OCI-LY1 (cell line): ENCODE measurements around the gene CTNNA2.

Experiments
- H2AFZ ChIP-seq: fragments of 200-600 bp; sonication (generic), shearing (Covaris generic); 2 replicates; pipeline ENCODE4 v1.6.0; 2014; ENCODE audit warnings: antibody characterized with exemption, mild to moderate bottlenecking, low read length
- H3F3A ChIP-seq: fragments of 200-600 bp; sonication (generic), shearing (Covaris generic); 2 replicates; pipeline ENCODE4 v1.6.0; 2014; ENCODE audit warnings: mild to moderate bottlenecking, antibody characterized with exemption, low read length, moderate library complexity; ENCODE audit not compliant: insufficient read depth
- H3K27ac ChIP-seq: fragments of 200-600 bp; sonication (generic); 2 replicates; pipeline ENCODE4 v1.5.1; 2014; ENCODE audit warnings: low read length, mixed run types, mild to moderate bottlenecking, low read depth; ENCODE audit not compliant: poor library complexity, severe bottlenecking
- H3K27me3 ChIP-seq: fragments of 200-600 bp; sonication (generic); 2 replicates; pipeline ENCODE4 v1.6.0; 2014; ENCODE audit warnings: antibody characterized with exemption, mild to moderate bottlenecking, low read length, moderate library complexity; ENCODE audit not compliant: insufficient read depth
- H3K36me3 ChIP-seq: fragments of 200-600 bp; sonication (generic); 2 replicates; pipeline ENCODE4 v1.6.1; 2014; ENCODE audit warnings: mild to moderate bottlenecking, antibody characterized with exemption, low read length, moderate library complexity, mixed read lengths; ENCODE audit not compliant: insufficient read depth
- H3K4me1 ChIP-seq: fragments of 200-600 bp; sonication (generic); 2 replicates; pipeline ENCODE4 v1.5.1; 2014; ENCODE audit warnings: mild to moderate bottlenecking, low read length, moderate library complexity; ENCODE audit not compliant: insufficient read depth, severe bottlenecking
- H3K4me2 ChIP-seq: fragments of 200-600 bp; sonication (generic), shearing (Covaris generic); 2 replicates; pipeline ENCODE4 v1.6.1; 2014; ENCODE audit warnings: low read length
- H3K4me3 ChIP-seq: fragments of 200-600 bp; sonication (generic); 2 replicates; pipeline ENCODE4 v1.5.1; 2014; ENCODE audit warnings: low read length, low read depth, mild to moderate bottlenecking, mixed read lengths; ENCODE audit not compliant: poor library complexity, severe bottlenecking
- H3K79me2 ChIP-seq: fragments of 200-600 bp; shearing (Covaris generic); 2 replicates; pipeline ENCODE4 v1.6.1; 2016; ENCODE audit warnings: mixed run types, low read length, mixed read lengths; ENCODE audit not compliant: insufficient read depth
- H3K9ac ChIP-seq: fragments of 200-600 bp; sonication (generic), shearing (Covaris generic); 2 replicates; pipeline ENCODE4 v1.6.1; 2014; ENCODE audit warnings: mild to moderate bottlenecking, low read length, mixed read lengths
- H3K9me2 ChIP-seq: fragments of 200-600 bp; sonication (generic), shearing (Covaris generic); 2 replicates; pipeline ENCODE4 v1.6.1; 2014; ENCODE audit warnings: low read depth, mild to moderate bottlenecking, low read length, mixed read lengths
- H3K9me3 ChIP-seq: fragments of 200-600 bp; shearing (Covaris generic); 2 replicates; pipeline ENCODE4 v1.6.1; 2014; ENCODE audit warnings: low read length, mixed read lengths
- H4K20me1 ChIP-seq: fragments of 200-600 bp; sonication (generic), shearing (Covaris generic); 2 replicates; pipeline ENCODE4 v1.6.0; 2016; ENCODE audit warnings: mild to moderate bottlenecking, low read length; ENCODE audit not compliant: insufficient read depth
- EZH2 ChIP-seq: fragments of 200-600 bp; sonication (generic), shearing (Covaris generic); IDR thresholded peaks from 2 replicates; pipeline ENCODE4 v1.8.0; 2017; ENCODE audit warnings: borderline replicate concordance, mixed run types, mild to moderate bottlenecking, antibody characterized with exemption, low read length, moderate library complexity, mixed read lengths
- TF ChIP-seq, protein P1 (sequence below): fragments of 200-600 bp; sonication (generic), shearing (Covaris generic); IDR thresholded peaks from 2 replicates; pipeline ENCODE4 v1.5.1; 2017; ENCODE audit warnings: mild to moderate bottlenecking, antibody characterized with exemption, low read length, moderate library complexity, mixed read lengths

The CTNNA2 gene

DNA sequence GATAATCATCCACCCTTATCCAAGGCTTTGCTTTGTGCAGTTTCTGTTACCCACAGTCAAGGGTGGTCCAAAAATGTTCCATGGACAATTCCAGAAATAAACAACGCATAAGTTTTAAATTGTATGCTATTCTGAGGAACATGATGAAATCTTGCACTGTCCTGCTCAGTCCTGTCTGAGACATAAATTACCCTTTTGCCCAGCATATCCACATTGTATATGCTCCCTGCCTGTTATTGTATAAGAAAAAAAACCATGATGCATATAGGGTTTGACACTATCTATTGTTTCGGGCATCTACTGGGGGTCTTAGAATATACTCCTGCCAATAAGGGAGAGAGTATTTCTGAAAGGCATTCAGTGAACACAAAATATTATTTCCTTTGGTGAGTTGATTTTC lies 767.7 kb downstream of the CTNNA2 start:
- Histone ChIP-seq H4K20me1 (no peaks in the 10 kb centered on the region), H3F3A (no peaks in the 10 kb centered on the region), H3K36me3 (no peaks in the 10 kb centered on the region), H3K9me3 (no peaks in the 10 kb centered on the region), H3K79me2 (no peaks in the 10 kb centered on the region), H2AFZ (no peak overlapping the region), H3K9me2 (no peaks in the 10 kb centered on the region), H3K4me1 (no peaks in the 10 kb centered on the region), H3K27ac (no peak overlapping the region), H3K9ac (no peak overlapping the region), H3K4me3 (no peak overlapping the region), H3K4me2 (no peak overlapping the region), H3K27me3 (no peaks in the 10 kb centered on the region)
- no peak for TF ChIP-seq EZH2
- TF ChIP-seq, protein P1, sequence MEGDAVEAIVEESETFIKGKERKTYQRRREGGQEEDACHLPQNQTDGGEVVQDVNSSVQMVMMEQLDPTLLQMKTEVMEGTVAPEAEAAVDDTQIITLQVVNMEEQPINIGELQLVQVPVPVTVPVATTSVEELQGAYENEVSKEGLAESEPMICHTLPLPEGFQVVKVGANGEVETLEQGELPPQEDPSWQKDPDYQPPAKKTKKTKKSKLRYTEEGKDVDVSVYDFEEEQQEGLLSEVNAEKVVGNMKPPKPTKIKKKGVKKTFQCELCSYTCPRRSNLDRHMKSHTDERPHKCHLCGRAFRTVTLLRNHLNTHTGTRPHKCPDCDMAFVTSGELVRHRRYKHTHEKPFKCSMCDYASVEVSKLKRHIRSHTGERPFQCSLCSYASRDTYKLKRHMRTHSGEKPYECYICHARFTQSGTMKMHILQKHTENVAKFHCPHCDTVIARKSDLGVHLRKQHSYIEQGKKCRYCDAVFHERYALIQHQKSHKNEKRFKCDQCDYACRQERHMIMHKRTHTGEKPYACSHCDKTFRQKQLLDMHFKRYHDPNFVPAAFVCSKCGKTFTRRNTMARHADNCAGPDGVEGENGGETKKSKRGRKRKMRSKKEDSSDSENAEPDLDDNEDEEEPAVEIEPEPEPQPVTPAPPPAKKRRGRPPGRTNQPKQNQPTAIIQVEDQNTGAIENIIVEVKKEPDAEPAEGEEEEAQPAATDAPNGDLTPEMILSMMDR = no peak

DNA sequence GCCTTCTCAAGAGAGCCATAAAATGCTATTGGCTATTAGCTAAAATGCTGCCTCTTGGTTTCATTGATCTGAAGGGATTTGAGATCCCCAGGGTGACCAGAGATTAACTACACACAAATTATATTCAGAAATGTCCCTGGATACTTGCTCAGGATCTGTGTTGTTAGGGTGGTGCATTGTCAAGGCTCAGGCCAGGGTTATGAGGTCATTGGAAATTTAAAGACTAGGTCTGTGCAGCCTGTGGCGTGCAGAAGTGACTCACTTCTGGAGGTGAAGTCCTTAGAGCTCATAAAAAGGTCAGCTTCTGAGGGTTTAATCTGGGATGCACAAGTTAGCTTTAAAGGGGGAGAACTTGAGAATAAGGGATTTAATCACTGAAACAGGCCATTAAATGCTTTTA lies 768.2 kb downstream of the CTNNA2 start:
- Histone ChIP-seq H3K9me3 (no peaks in the 10 kb centered on the region), H4K20me1 (no peaks in the 10 kb centered on the region), H3K79me2 (no peaks in the 10 kb centered on the region), H3K9me2 (no peaks in the 10 kb centered on the region), H3K27ac (no peak overlapping the region), H3K36me3 (no peaks in the 10 kb centered on the region), H3K4me2 (no peak overlapping the region), H2AFZ (no peak overlapping the region), H3K27me3 (no peaks in the 10 kb centered on the region), H3K4me1 (no peaks in the 10 kb centered on the region), H3K9ac (no peak overlapping the region), H3K4me3 (no peak overlapping the region), H3F3A (no peaks in the 10 kb centered on the region)
- no peak for TF ChIP-seq EZH2
- TF ChIP-seq, protein P1 = no peak

DNA sequence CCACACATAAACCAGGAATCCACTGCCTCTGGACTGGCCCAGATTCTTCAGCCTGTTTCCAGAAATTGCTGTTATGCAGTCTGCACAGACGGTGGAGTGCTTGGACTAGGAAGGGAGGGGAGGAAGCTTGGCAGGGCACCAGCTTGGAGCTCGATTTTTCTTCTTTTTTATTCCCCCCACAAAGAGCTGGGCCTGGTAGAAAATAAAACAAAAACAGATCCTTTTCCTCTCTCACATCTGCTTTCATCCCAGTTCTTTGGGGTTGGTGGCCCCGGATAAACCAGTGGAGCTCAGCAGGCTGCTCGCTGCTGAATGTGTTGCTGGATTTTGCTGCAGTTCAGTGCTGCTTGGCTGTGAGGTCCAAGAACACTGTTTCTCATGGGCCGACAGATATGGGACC lies 775.7 kb downstream of the CTNNA2 start:
- H3K36me3 ChIP-seq = no peaks in the 10 kb centered on the region
- no peaks in the 10 kb centered on the region for H3K4me1 ChIP-seq
- no peaks in the 10 kb centered on the region for H3K9me2 ChIP-seq
- H3K4me2 ChIP-seq = no peak overlapping the region
- no peaks in the 10 kb centered on the region for H4K20me1 ChIP-seq
- TF ChIP-seq, protein P1 = no peak
- no peak for TF ChIP-seq EZH2
- H3K27me3 ChIP-seq = no peaks in the 10 kb centered on the region
- no peaks in the 10 kb centered on the region for H3F3A ChIP-seq
- no peaks in the 10 kb centered on the region for H3K9me3 ChIP-seq
- H3K27ac ChIP-seq = no peak overlapping the region
- no peaks in the 10 kb centered on the region for H3K79me2 ChIP-seq
- no peak overlapping the region for H2AFZ ChIP-seq
- H3K4me3 ChIP-seq = no peak overlapping the region
- no peak overlapping the region for H3K9ac ChIP-seq
